ENCODE measurements around the gene CCND2.

DNA sequence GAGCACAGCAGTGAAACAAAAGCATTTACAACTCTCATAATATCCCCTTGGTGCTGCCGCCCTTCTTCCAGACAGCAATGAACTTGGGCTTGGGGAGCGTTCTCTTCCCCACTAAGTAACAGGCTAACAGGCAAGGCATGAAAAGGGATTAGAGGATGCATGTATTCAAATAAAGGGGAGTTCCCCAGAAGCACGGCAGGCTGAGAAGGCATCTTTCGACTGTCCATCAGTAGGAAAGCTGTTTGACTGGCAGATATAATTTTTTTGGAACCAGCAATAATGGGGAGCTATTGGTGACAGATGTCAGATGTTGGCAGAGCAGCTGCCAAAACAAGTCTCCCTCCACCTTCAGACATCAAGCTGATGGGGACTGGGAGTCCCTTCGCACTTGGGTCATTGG is 38.2 kb downstream of the CCND2 start:
- TF ChIP-seq CTCF (IDR thresholded peaks at IDR 0.05) (no peak), EP300 (IDR thresholded peaks at IDR 0.05) (no peak), POLR2A (IDR thresholded peaks at IDR 0.05) (no peak)
